ENCODE results near the gene BCAR3.

BCAR3 gene

DNA sequence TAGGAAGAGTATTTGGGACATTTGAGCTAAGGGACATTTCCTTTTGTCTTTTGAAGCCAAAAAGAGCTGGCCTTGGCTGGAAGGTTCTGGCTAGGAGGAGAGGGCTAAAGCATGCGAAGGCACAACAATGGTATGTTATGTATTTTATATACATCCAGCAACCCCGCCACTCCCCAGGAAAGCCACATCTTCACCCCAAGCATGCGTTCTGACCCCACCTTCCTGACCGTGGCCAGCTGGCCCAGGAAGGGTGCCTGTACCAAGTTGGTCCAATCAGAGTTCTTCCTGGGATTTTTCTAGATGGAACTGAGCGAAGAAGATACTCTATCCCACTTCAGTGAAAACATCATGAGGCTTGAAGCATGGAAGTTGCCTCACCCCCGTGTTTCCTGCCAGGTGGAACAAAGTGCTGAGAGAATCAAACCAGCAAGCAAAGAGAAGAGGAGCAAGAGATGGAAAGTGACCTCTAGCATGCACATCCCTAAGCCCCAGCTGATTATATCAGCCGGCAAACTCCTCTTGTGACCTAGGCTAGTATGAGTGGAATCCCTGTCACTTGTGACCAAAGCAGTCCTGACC lies 82.7 kb downstream of the BCAR3 start:
- no peak for DNase-seq (ENCODE audit: low spot score)
- in situ Hi-C loops (cut with MboI; ENCODE audit: low sequenced_read_pairs, unreplicated experiment) = no loop called here
- TF ChIP-seq, protein P1, sequence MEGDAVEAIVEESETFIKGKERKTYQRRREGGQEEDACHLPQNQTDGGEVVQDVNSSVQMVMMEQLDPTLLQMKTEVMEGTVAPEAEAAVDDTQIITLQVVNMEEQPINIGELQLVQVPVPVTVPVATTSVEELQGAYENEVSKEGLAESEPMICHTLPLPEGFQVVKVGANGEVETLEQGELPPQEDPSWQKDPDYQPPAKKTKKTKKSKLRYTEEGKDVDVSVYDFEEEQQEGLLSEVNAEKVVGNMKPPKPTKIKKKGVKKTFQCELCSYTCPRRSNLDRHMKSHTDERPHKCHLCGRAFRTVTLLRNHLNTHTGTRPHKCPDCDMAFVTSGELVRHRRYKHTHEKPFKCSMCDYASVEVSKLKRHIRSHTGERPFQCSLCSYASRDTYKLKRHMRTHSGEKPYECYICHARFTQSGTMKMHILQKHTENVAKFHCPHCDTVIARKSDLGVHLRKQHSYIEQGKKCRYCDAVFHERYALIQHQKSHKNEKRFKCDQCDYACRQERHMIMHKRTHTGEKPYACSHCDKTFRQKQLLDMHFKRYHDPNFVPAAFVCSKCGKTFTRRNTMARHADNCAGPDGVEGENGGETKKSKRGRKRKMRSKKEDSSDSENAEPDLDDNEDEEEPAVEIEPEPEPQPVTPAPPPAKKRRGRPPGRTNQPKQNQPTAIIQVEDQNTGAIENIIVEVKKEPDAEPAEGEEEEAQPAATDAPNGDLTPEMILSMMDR (IDR thresholded peaks at IDR 0.05; ENCODE audit: borderline replicate concordance, control extremely low read depth, extremely low read depth, insufficient read depth, missing control alignments) = no peak

DNA sequence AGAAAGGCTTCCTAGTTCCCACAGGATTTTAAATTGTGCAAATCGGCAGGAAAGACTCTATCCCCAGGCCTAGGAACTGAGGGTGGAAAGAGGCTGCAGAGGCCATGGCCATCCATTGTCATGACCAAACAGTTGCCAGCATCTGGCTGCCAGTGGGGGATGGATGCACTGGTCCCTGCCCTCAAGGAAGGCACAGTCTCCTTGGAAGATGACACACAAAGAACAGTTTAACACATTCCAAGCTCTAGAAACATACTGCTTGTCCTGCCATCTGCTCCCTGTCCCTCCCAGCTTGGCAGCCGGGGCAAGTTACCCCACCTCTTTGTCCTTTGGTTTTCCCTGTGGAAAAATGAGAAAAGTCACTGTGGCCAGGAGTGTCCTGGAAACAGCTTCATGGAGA lies 83.2 kb downstream of the BCAR3 start:
- DNase-seq (ENCODE audit: low spot score) = no peak
- TF ChIP-seq, protein P1 (IDR thresholded peaks at IDR 0.05; ENCODE audit: borderline replicate concordance, control extremely low read depth, extremely low read depth, insufficient read depth, missing control alignments) = no peak
- in situ Hi-C loops (cut with MboI; ENCODE audit: low sequenced_read_pairs, unreplicated experiment) = no loop called here

DNA sequence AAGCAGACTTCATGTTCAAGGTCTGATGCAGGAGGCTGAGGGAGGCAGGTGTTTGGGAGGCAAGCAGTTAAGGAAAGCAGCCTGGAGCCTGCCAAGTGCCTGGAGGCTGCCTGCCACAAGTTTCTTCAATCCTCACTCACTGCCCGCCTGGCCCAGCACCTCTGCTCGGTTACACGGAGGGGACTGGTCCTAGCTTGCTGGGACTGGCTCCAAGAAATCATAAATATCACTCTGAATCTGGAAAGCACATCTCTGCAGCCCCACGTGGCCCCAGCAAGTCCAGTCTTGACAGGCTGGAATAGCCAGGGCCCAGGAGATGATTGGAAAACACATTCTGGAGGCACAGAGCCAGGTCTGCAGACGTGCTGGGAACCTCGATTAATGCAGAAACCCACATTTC lies 83.9 kb downstream of the BCAR3 start:
- in situ Hi-C loops (cut with MboI; ENCODE audit: low sequenced_read_pairs, unreplicated experiment) = no loop called here
- TF ChIP-seq, protein P1 (IDR thresholded peaks at IDR 0.05; ENCODE audit: borderline replicate concordance, control extremely low read depth, extremely low read depth, insufficient read depth, missing control alignments) = no peak
- no peak for DNase-seq (ENCODE audit: low spot score)

DNA sequence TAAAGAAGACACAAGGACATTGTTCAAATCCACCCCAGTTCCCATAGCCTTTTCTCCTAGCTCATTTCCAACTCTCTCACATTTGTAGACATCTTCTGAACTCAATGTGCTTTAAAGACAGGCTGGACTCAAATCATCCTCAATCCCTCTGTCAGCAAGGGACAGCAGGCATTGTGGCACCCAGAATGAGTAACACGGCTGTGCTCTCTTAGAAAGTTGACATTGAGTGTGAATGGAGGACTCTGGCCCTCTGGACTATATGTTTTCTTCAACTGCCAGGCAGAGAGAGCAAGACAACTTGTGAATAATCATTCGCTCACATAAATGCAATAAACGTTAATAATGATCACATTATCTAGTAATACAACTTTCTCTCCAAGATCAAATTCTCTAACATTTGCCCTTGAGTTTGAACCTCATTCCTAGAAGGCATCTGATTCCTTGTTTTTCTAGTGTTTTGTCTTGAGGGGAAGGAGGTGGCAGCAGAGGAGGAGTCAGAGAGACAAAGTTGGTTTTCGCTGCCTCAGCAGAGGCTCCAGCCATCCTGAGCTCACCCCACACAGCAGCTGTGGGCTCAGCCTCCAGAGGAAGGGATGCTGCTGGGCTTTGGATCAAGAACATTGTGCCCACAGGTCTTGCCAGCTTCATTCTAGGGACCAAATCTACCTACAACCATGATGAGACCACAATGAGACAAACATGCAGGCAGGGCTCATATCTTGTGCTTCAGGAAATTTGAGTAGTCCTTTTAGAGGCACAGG lies 85.1 kb downstream of the BCAR3 start:
- in situ Hi-C loops (cut with MboI; ENCODE audit: low sequenced_read_pairs, unreplicated experiment) = no loop called here
- TF ChIP-seq, protein P1 (IDR thresholded peaks at IDR 0.05; ENCODE audit: borderline replicate concordance, control extremely low read depth, extremely low read depth, insufficient read depth, missing control alignments) = no peak
- DNase-seq (ENCODE audit: low spot score) = no peak

DNA sequence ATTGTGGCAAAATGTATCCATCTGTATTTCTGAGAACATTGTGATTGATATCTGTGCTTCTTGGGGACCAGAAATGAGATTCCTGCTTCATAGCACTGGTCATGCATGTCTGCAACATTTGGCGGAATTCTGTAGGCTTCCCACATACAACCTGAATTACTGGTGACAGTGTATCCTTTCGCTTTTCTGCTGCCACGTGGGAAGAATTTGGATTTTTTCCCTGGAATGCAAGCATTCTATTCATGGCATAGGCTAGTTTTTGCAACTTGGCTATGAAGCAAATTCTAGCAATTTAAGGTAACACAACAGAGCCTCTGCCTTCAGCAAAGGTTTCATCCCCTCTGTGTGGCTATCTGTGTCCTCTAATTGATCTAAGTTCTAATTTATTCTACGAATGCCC lies 85.9 kb downstream of the BCAR3 start:
- in situ Hi-C loops (cut with MboI; ENCODE audit: low sequenced_read_pairs, unreplicated experiment) = no loop called here

DNA sequence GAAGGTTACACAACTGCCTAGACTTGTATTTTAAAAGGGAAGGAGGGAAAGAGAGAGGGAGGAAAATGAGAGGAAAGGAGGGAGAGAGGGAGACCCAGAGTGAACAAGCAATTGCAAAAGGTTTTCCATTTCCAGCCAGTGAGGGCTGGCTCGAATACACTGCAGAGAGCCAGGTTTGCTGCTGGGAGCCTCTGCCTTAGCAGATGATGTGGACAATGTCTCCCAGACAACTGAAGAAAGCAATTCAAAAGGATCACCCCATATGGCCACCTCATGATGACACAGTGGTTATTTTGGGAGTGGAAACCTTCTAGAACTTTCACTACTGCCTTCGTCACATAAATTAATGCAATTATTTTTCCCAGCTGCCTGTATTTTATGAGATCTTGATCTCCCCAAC lies 86.4 kb downstream of the BCAR3 start:
- in situ Hi-C loops (cut with MboI; ENCODE audit: low sequenced_read_pairs, unreplicated experiment) = no loop called here
- TF ChIP-seq, protein P1 (IDR thresholded peaks at IDR 0.05; ENCODE audit: borderline replicate concordance, control extremely low read depth, extremely low read depth, insufficient read depth, missing control alignments) = no peak

More for the DNA sequence above, 85.9 kb downstream of the BCAR3 start:
- no peak for DNase-seq (ENCODE audit: low spot score)
- TF ChIP-seq, protein P1 (IDR thresholded peaks at IDR 0.05; ENCODE audit: borderline replicate concordance, control extremely low read depth, extremely low read depth, insufficient read depth, missing control alignments) = no peak

More for the DNA sequence above, 86.4 kb downstream of the BCAR3 start:
- no peak for DNase-seq (ENCODE audit: low spot score)

All from GM13976 (cell line).